HepG2 (cell line): ENCODE data around the gene HSPA1L. TPM values are rescaled to one million over a fixed set of nuclear protein-coding genes. Genes with fewer than 3 reads are reported as not detected.
A peak's percentile ranks its signal among the peaks of the same experiment; 100 is the strongest.

Experiments
- ASH2L ChIP-seq: fragments of 300-600, 200-600 bp; sonication (generic); IDR thresholded peaks from 2 replicates; pipeline ENCODE4 v1.7.0; 2017; ENCODE audit warnings: low read depth, mild to moderate bottlenecking, moderate library complexity, mixed read lengths, low read length; ENCODE audit not compliant: insufficient read length
- ATF7 ChIP-seq, 2 experiments: fragments of 450-650 bp in 1 of 2; sonication (generic) in 1 of 2; formaldehyde crosslinking in 1 of 2; IDR thresholded peaks; 2 replicates each; pipeline versions ENCODE4 v1.4.0 to v1.6.1; 2016 to 2020; ENCODE audit warnings: antibody characterized with exemption in 1 of 2, mild to moderate bottlenecking in 1 of 2, missing genetic modification reagents in 1 of 2
- DRAP1 ChIP-seq: IDR thresholded peaks from 2 replicates; pipeline ENCODE4 v1.6.1; 2016; ENCODE audit warnings: missing genetic modification reagents, missing compliant biosample characterization
- FOXP1 ChIP-seq, 2 experiments: fragments of 450-650 bp in 1 of 2; IDR thresholded peaks; 2 replicates each; pipeline ENCODE4 v1.6.1; 2017 to 2018; ENCODE audit warnings: antibody characterized with exemption in 1 of 2
- GLMP ChIP-seq: sonication (generic); formaldehyde crosslinking; IDR thresholded peaks from 2 replicates; pipeline ENCODE4 v1.9.0; 2021; ENCODE audit warnings: missing genetic modification reagents, mild to moderate bottlenecking, borderline replicate concordance
- GMEB2 ChIP-seq: IDR thresholded peaks from 2 replicates; pipeline ENCODE4 v1.6.1; 2016; ENCODE audit warnings: missing biosample characterization, missing genetic modification reagents, low read depth
- KLF15 ChIP-seq: sonication (generic); formaldehyde crosslinking; IDR thresholded peaks from 2 replicates; pipeline ENCODE4 v1.8.1; 2023; ENCODE audit warnings: borderline replicate concordance, mild to moderate bottlenecking, inconsistent platforms, missing genetic modification reagents, mixed read lengths
- MATR3 ChIP-seq: sonication (generic); formaldehyde crosslinking; IDR thresholded peaks from 2 replicates; pipeline ENCODE4 v1.4.0; 2020; ENCODE audit warnings: missing genetic modification reagents
- NCOA2 ChIP-seq: sonication (generic); formaldehyde crosslinking; IDR thresholded peaks from 2 replicates; pipeline ENCODE4 v1.8.0; 2022; ENCODE audit warnings: inconsistent platforms
- PRDM10 ChIP-seq: sonication (generic); formaldehyde crosslinking; IDR thresholded peaks from 2 replicates; pipeline ENCODE4 v1.4.0; 2020; ENCODE audit warnings: low read depth, missing genetic modification reagents
- SOX5 ChIP-seq: IDR thresholded peaks from 2 replicates; pipeline ENCODE4 v1.6.1; 2016; ENCODE audit warnings: borderline replicate concordance
- ZBTB44 ChIP-seq: sonication (generic); formaldehyde crosslinking; IDR thresholded peaks from 2 replicates; pipeline ENCODE4 v1.4.0; 2020; ENCODE audit warnings: missing genetic modification reagents
- ZNF335 ChIP-seq: sonication (generic); formaldehyde crosslinking; IDR thresholded peaks from 2 replicates; pipeline ENCODE4 v1.4.0; 2020; ENCODE audit warnings: missing genetic modification reagents
- ZNF574 ChIP-seq: sonication (generic); formaldehyde crosslinking; IDR thresholded peaks from 2 replicates; pipeline ENCODE4 v1.4.0; 2020; ENCODE audit warnings: missing genetic modification reagents
- ZNF619 ChIP-seq: sonication (generic); formaldehyde crosslinking; IDR thresholded peaks from 2 replicates; pipeline ENCODE4 v1.4.0; 2020; ENCODE audit warnings: mild to moderate bottlenecking, missing genetic modification reagents
- ZNF7 ChIP-seq: IDR thresholded peaks from 2 replicates; pipeline ENCODE4 v1.6.1; 2016; ENCODE audit warnings: missing biosample characterization, missing genetic modification reagents
- ZNF839 ChIP-seq: sonication (generic); formaldehyde crosslinking; IDR thresholded peaks from 2 replicates; pipeline ENCODE4 v1.4.0; 2020; ENCODE audit warnings: missing genetic modification reagents, mild to moderate bottlenecking, borderline replicate concordance
- polyA plus RNA-seq, 8 experiments: library from polyadenylated mRNA; depleted of rRNA in 3 of 8; stranded (reverse) in 7 of 8; unstranded in 1 of 8; fragments of >200 nt; fragmentation: Illumina TruSeq in 4 of 8; extraction: Trizol in 4 of 8; gene quantifications; 2 replicates each; pipeline versions ENCODE4 v1.2.1 to v1.2.3, GENCODE V29; 2011 to 2016; ENCODE audit warnings: low read depth in 4 of 8, missing spikeins in 1 of 8, mixed read lengths in 1 of 8; ENCODE audit not compliant: insufficient read depth in 1 of 8
- total RNA-seq, 5 experiments: library from RNA; depleted of rRNA; stranded (reverse); fragments of >200 nt; fragmentation: Illumina TruSeq; extraction: Trizol; gene quantifications; 2 replicates each; pipeline ENCODE4 v1.2.3, GENCODE V29; 2016; ENCODE audit warnings: low read depth in 1 of 5

HSPA1L gene
- total and polyA plus RNA-seq, 2 of the 13 experiments (the other 11 are each of a cell fraction or from before 2014, with no cell fraction given): 0.55 to 1.0 TPM

- TF ChIP-seq GMEB2 (CRISPR knock-in tag): no peak
- TF ChIP-seq NCOA2 (CRISPR knock-in tag): peak; percentile 18
- TF ChIP-seq ZNF619 (CRISPR knock-in tag): no peak
- 0 out of 2 replicates have a peak, but pooled peaks have one; percentile 27 for TF ChIP-seq ZNF7
- no peak for TF ChIP-seq ZNF839
- peak; percentile 17 for TF ChIP-seq ZNF335
- no peak for TF ChIP-seq GLMP
- TF ChIP-seq ATF7 (IDR thresholded peaks at IDR 0.05): no peak
- no peak for TF ChIP-seq ATF7 (CRISPR knock-in tag; IDR thresholded peaks at IDR 0.05)
- TF ChIP-seq ASH2L: peak; percentile 73
- 0 out of 2 replicates have a peak, but pooled peaks have one; percentile 6 for TF ChIP-seq ZNF574 (CRISPR knock-in tag)
- peak; percentile 5; the same call in 1 of the 2 replicates for TF ChIP-seq SOX5 (CRISPR knock-in tag)
- no peak for TF ChIP-seq ZBTB44
- TF ChIP-seq MATR3: no peak
- TF ChIP-seq PRDM10 (CRISPR knock-in tag): peak; percentile 50
- TF ChIP-seq FOXP1 (IDR thresholded peaks at IDR 0.05): no peak
- no peak for TF ChIP-seq FOXP1 (CRISPR knock-in tag; IDR thresholded peaks at IDR 0.05)
- 0 out of 2 replicates have a peak, but pooled peaks have one; percentile 35 for TF ChIP-seq DRAP1 (CRISPR knock-in tag)
- TF ChIP-seq KLF15 (CRISPR knock-in tag): no peak
Measured at GRCh38 chr6:31819871-31820299, 4.8 kb upstream of the HSPA1L start (continued).
